PFSK-1 (cell line): ENCODE data around the gene FTCDNL1.

Source experiments
- FOXP2 ChIP-seq: optimal IDR thresholded peaks from 2 replicates; pipeline ENCODE3; 2011; ENCODE audit warnings: borderline replicate concordance, control low read depth, inconsistent platforms; ENCODE audit not compliant: insufficient read depth; ENCODE audit errors: extremely low read length, extremely low read depth
- POLR2AphosphoS5 ChIP-seq: IDR thresholded peaks from 2 replicates; pipeline ENCODE4 v1.6.1; 2012; ENCODE audit warnings: low read depth, mild to moderate bottlenecking, control low read depth, low read length, moderate library complexity
- SIN3A ChIP-seq: IDR thresholded peaks from 2 replicates; pipeline ENCODE4 v1.6.1; 2012; ENCODE audit warnings: mild to moderate bottlenecking, low read length, moderate library complexity, borderline replicate concordance; ENCODE audit not compliant: insufficient read depth
- TAF1 ChIP-seq: IDR thresholded peaks from 2 replicates; pipeline ENCODE4 v1.6.1; 2012; ENCODE audit warnings: low read length, control low read depth, borderline replicate concordance; ENCODE audit not compliant: insufficient read depth
- TF ChIP-seq, protein P1 (sequence below), 2 experiments: IDR thresholded peaks; 2 replicates each; pipeline versions ENCODE4 v1.6.1 to v1.8.0; 2011 to 2012; ENCODE audit warnings: low read depth in 2 of 2, low read length in 2 of 2, control low read depth in 1 of 2, inconsistent platforms in 1 of 2, mild to moderate bottlenecking in 1 of 2, moderate library complexity in 1 of 2; ENCODE audit not compliant: insufficient read depth in 1 of 2

FTCDNL1 gene

DNA sequence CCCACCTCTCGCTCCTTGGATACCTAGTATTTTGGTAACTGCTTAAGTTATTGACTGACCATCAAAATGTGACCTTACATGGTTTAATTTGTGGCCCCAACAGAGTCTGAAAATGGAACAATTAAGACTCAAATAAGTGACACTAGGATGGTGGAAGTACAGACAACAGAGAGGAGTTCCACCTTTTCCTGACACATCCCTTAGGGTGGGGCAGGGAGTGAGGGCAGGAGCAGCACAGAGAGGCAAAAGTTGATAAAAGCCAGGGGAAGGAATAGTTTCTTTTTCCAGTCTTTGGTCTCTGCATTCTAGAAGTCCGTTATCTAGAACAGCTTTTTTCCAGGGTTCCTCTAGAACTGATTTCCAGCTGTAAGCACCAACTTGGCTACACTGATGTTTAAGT is 32.2 kb downstream of the FTCDNL1 start:
- no peak for TF ChIP-seq TAF1
- TF ChIP-seq SIN3A, result no peak
- no peak for TF ChIP-seq POLR2AphosphoS5
- TF ChIP-seq FOXP2, result no peak
- TF ChIP-seq, protein P1, sequence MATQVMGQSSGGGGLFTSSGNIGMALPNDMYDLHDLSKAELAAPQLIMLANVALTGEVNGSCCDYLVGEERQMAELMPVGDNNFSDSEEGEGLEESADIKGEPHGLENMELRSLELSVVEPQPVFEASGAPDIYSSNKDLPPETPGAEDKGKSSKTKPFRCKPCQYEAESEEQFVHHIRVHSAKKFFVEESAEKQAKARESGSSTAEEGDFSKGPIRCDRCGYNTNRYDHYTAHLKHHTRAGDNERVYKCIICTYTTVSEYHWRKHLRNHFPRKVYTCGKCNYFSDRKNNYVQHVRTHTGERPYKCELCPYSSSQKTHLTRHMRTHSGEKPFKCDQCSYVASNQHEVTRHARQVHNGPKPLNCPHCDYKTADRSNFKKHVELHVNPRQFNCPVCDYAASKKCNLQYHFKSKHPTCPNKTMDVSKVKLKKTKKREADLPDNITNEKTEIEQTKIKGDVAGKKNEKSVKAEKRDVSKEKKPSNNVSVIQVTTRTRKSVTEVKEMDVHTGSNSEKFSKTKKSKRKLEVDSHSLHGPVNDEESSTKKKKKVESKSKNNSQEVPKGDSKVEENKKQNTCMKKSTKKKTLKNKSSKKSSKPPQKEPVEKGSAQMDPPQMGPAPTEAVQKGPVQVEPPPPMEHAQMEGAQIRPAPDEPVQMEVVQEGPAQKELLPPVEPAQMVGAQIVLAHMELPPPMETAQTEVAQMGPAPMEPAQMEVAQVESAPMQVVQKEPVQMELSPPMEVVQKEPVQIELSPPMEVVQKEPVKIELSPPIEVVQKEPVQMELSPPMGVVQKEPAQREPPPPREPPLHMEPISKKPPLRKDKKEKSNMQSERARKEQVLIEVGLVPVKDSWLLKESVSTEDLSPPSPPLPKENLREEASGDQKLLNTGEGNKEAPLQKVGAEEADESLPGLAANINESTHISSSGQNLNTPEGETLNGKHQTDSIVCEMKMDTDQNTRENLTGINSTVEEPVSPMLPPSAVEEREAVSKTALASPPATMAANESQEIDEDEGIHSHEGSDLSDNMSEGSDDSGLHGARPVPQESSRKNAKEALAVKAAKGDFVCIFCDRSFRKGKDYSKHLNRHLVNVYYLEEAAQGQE (IDR thresholded peaks at IDR 0.05; ENCODE audit: insufficient read depth in 1 of 2, low read depth in 2 of 2, low read length in 2 of 2), result no peak

DNA sequence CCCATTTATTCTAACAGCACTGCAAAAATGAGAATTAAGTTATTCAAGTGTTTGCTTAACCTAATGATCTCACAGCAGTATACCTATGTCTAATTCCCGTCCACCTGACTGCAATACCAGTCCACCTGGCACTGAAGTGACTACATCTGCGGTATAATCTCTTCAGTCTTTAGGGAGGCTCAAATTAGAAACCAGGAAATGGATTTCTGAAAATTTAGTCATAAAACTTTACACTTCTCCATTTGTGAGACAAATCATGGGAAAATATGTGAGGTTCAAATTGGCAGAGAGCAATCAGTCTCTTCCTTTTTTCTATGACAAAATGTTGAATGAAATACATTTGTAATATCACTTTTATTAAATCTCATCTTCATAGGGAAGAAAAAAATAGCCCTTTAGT is 33.0 kb downstream of the FTCDNL1 start:
- TF ChIP-seq TAF1 (no peak), POLR2AphosphoS5 (no peak), FOXP2 (no peak), SIN3A (no peak)
- TF ChIP-seq, protein P1 (IDR thresholded peaks at IDR 0.05; ENCODE audit: insufficient read depth in 1 of 2, low read depth in 2 of 2, low read length in 2 of 2), result no peak

DNA sequence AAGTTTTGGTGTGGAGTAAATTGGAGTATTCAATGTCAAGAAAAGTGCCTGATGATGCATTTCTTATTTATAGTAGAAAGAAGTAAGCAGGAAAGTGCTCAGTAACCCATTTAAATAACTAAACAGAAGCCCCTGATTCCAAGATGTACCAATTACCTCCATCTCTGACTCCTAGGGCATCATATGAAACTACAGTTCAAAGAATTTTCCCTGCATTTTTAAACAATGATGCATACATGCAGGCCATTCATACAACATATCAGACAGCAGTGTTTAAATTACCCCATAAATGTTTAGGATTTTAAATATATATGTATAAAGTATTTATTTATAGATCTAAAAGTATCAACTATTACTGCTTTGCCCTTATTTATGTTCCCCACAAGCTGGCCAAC is 36.2 kb downstream of the FTCDNL1 start:
- TF ChIP-seq POLR2AphosphoS5 (no peak), TAF1 (no peak), FOXP2 (no peak), SIN3A (no peak)
- TF ChIP-seq, protein P1 (IDR thresholded peaks at IDR 0.05; ENCODE audit: insufficient read depth in 1 of 2, low read depth in 2 of 2, low read length in 2 of 2), result no peak

DNA sequence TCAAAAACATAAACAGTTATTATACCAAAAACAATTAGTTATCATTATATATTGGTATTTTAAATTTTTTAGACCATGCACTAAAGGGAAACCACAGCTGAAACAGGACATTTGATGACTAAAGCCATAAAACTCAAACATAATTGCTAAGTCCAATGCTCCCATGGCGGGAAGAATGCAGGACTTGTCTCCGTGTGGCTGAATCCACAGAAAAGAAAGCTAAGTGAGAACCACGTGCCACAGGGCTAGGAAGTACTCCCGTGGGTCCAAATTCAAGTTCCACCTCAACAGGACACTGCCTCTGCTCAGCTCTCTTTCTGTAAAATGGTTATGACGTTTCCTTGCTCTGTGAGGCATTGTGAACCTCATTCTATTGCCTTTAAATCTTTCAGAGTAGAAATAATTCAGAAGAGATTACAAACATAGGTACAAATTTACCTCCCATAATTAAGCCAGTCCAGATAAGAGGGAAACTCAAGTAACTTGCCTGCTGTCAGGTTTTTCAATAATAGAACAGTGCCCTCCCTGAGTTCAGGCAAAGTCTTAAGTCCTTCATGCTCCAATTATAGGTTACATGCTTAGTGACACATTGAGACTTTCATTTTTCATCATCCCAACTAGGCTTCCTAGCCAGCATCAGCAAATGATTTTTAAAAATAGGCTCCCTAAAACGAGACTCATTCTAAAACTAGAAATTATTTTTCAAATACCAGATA is 36.7 kb downstream of the FTCDNL1 start:
- TF ChIP-seq TAF1, result no peak
- no peak for TF ChIP-seq FOXP2

DNA sequence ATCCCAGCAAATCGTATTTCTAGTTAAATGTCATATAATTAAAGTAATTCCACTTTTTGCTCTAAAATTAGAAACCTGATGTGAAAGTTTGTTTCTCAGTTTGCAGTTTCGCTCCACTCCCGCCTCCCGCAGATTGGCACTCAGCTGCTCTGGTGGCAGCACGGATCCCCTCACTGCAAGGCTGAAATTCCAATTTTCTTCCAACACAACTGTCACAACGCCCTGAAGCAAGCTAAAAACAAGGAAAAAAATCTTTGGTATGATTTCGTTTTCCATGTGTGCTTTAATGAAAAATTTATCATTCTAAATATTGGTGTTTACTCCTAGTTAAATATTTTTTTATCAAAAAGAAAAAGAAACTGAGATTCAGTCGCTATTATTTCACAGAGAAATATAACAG is 38.5 kb downstream of the FTCDNL1 start:
- no peak for TF ChIP-seq POLR2AphosphoS5
- TF ChIP-seq SIN3A, result no peak
- TF ChIP-seq, protein P1 (IDR thresholded peaks at IDR 0.05; ENCODE audit: insufficient read depth in 1 of 2, low read depth in 2 of 2, low read length in 2 of 2), result no peak
- no peak for TF ChIP-seq TAF1
- no peak for TF ChIP-seq FOXP2
